SK-N-SH treated with all-trans-retinoic acid at 6 μM for 48 hours (cell line): ENCODE measurements around the gene TRIM66.

Experiments used
- ARNTL ChIP-seq: fragments of 450-650 bp; formaldehyde crosslinking; IDR thresholded peaks from 2 replicates; pipeline ENCODE4 v1.5.0; 2020; ENCODE audit warnings: low read depth, mild to moderate bottlenecking, moderate library complexity, borderline replicate concordance
- BACH2 ChIP-seq: fragments of 250-450 bp; sonication (Bioruptor Pico); IDR thresholded peaks from 2 replicates; pipeline ENCODE4 v1.9.0; 2021; ENCODE audit warnings: mild to moderate bottlenecking, borderline replicate concordance
- GLIS3 ChIP-seq: fragments of 250-450 bp; sonication (Bioruptor Pico); IDR thresholded peaks from 2 replicates; pipeline ENCODE4 v1.5.0; 2020; ENCODE audit warnings: mild to moderate bottlenecking, moderate library complexity
- TF ChIP-seq, protein P1 (sequence below): fragments of 250-450 bp; sonication (Bioruptor Pico); IDR thresholded peaks from 2 replicates; pipeline ENCODE4 v1.5.1; 2020; ENCODE audit warnings: low read depth, mild to moderate bottlenecking, moderate library complexity
- TF ChIP-seq, protein P2 (sequence below): fragments of 250-450 bp; sonication (Bioruptor Pico); IDR thresholded peaks from 2 replicates; pipeline ENCODE4 v1.8.0; 2020; ENCODE audit warnings: mild to moderate bottlenecking, moderate library complexity, borderline replicate concordance

DNA sequence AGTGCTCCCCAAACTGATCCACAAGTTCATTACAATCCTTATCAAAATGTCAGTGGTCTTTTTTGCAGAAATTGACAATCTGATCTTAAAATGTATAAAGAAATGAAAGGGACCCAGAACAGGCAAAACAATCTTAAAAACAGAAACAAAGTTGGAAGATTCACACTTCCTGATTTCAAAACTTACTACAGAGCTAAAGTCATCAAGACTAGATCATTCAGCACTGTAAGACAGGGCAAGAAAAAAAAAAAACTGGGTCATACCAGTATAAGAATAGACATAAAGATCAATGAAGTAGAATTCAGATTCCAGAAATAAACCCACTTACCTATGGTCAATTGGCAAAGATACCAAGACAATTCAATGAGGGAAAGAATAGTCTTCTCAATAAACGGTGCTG, 84.0 kb downstream of the TRIM66 start:
- TF ChIP-seq, protein P1, sequence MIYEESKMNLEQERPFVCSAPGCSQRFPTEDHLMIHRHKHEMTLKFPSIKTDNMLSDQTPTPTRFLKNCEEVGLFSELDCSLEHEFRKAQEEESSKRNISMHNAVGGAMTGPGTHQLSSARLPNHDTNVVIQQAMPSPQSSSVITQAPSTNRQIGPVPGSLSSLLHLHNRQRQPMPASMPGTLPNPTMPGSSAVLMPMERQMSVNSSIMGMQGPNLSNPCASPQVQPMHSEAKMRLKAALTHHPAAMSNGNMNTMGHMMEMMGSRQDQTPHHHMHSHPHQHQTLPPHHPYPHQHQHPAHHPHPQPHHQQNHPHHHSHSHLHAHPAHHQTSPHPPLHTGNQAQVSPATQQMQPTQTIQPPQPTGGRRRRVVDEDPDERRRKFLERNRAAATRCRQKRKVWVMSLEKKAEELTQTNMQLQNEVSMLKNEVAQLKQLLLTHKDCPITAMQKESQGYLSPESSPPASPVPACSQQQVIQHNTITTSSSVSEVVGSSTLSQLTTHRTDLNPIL (CRISPR knock-in tag): no peak
- TF ChIP-seq BACH2 (CRISPR knock-in tag) (no peak), GLIS3 (CRISPR knock-in tag) (no peak), ARNTL (CRISPR knock-in tag) (no peak)
- TF ChIP-seq, protein P2, sequence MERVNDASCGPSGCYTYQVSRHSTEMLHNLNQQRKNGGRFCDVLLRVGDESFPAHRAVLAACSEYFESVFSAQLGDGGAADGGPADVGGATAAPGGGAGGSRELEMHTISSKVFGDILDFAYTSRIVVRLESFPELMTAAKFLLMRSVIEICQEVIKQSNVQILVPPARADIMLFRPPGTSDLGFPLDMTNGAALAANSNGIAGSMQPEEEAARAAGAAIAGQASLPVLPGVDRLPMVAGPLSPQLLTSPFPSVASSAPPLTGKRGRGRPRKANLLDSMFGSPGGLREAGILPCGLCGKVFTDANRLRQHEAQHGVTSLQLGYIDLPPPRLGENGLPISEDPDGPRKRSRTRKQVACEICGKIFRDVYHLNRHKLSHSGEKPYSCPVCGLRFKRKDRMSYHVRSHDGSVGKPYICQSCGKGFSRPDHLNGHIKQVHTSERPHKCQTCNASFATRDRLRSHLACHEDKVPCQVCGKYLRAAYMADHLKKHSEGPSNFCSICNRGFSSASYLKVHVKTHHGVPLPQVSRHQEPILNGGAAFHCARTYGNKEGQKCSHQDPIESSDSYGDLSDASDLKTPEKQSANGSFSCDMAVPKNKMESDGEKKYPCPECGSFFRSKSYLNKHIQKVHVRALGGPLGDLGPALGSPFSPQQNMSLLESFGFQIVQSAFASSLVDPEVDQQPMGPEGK: no peak
